Liver (tissue), 9 donors: ENCODE results near the gene ALDH9A1. TPM values are rescaled to one million over a fixed set of nuclear protein-coding genes. Genes with fewer than 3 reads are reported as not detected.

Source experiments
- DNase-seq: peaks from one replicate; pipeline ENCODE4 v3.0.0-alpha.2; 2017; ENCODE audit warnings: low spot score
- H3K27ac ChIP-seq, 2 donors: one replicate each; pipeline ENCODE4 v1.7.0; 2013; ENCODE audit warnings: inconsistent platforms in 2 of 2, low read length in 2 of 2, control low read depth in 1 of 2, low read depth in 1 of 2, mild to moderate bottlenecking in 1 of 2
- H3K27me3 ChIP-seq, 4 donors: one replicate each; pipeline versions ENCODE4 v1.6.1 to v1.7.0; 2013; ENCODE audit warnings: low read length in 3 of 4, inconsistent platforms in 1 of 4, mild to moderate bottlenecking in 1 of 4, moderate library complexity in 1 of 4; ENCODE audit not compliant: control insufficient read depth in 4 of 4, insufficient read depth in 4 of 4
- H3K36me3 ChIP-seq, 4 donors: one replicate each; pipeline versions ENCODE4 v1.6.1 to v1.7.0; 2013; ENCODE audit warnings: low read length in 3 of 4, mild to moderate bottlenecking in 3 of 4, low read depth in 1 of 4, moderate library complexity in 1 of 4; ENCODE audit not compliant: control insufficient read depth in 4 of 4, insufficient read depth in 3 of 4
- H3K4me1 ChIP-seq, 4 donors: one replicate each; pipeline versions ENCODE4 v1.6.1 to v1.7.0; 2013; ENCODE audit warnings: low read length in 3 of 4, mild to moderate bottlenecking in 3 of 4, moderate library complexity in 1 of 4; ENCODE audit not compliant: control insufficient read depth in 4 of 4, insufficient read depth in 4 of 4
- H3K4me3 ChIP-seq, 3 donors: one replicate each; pipeline versions ENCODE4 v1.6.1 to v1.7.0; 2013; ENCODE audit warnings: low read length in 3 of 3, control low read depth in 1 of 3, low read depth in 1 of 3, mild to moderate bottlenecking in 1 of 3
- H3K9ac ChIP-seq, 2 donors: one replicate each; pipeline ENCODE4 v1.7.0; 2013; ENCODE audit warnings: low read length in 2 of 2, mild to moderate bottlenecking in 2 of 2, moderate library complexity in 2 of 2, control low read depth in 1 of 2, low read depth in 1 of 2
- H3K9me3 ChIP-seq, 4 donors: one replicate each; pipeline versions ENCODE4 v1.6.1 to v1.7.0; 2013; ENCODE audit warnings: low read length in 3 of 4; ENCODE audit not compliant: control insufficient read depth in 4 of 4
- EGR1 ChIP-seq, 2 donors: IDR thresholded peaks; 2 replicates each; pipeline ENCODE4 v1.6.1; 2016 to 2018; ENCODE audit warnings: antibody characterized with exemption in 2 of 2, low read depth in 2 of 2
- FOXA1 ChIP-seq: IDR thresholded peaks from 2 replicates; pipeline ENCODE4 v1.6.1; 2016; ENCODE audit warnings: antibody characterized with exemption
- FOXA2 ChIP-seq: IDR thresholded peaks from 2 replicates; pipeline ENCODE4 v1.6.1; 2016; ENCODE audit warnings: antibody characterized with exemption
- GABPA ChIP-seq, 2 donors: IDR thresholded peaks in 1 of 2; conservative IDR thresholded peaks in 1 of 2; 2 replicates each; pipeline ENCODE4 v1.6.1; 2016; ENCODE audit warnings: antibody characterized with exemption in 2 of 2, mild to moderate bottlenecking in 1 of 2, moderate library complexity in 1 of 2
- HNF4A ChIP-seq, 2 donors: conservative IDR thresholded peaks; 2 replicates each; pipeline ENCODE4 v1.6.1; 2016; ENCODE audit warnings: antibody characterized with exemption in 2 of 2, mild to moderate bottlenecking in 2 of 2
- HNF4G ChIP-seq: IDR thresholded peaks from 2 replicates; pipeline ENCODE4 v1.6.1; 2016; ENCODE audit warnings: antibody characterized with exemption
- JUND ChIP-seq, 2 donors: IDR thresholded peaks; 2 replicates each; pipeline ENCODE4 v1.6.1; 2016; ENCODE audit warnings: antibody characterized with exemption in 2 of 2
- NR2F2 ChIP-seq: IDR thresholded peaks from 2 replicates; pipeline ENCODE4 v1.6.1; 2016; ENCODE audit warnings: antibody characterized with exemption
- RAD21 ChIP-seq, 2 donors: IDR thresholded peaks; 2 replicates each; pipeline ENCODE4 v1.6.1; 2016; ENCODE audit warnings: antibody characterized with exemption in 2 of 2, mild to moderate bottlenecking in 2 of 2
- RXRA ChIP-seq, 2 donors: IDR thresholded peaks; 2 replicates each; pipeline ENCODE4 v1.6.1; 2017 to 2018; ENCODE audit warnings: antibody characterized with exemption in 2 of 2, mild to moderate bottlenecking in 1 of 2
- SP1 ChIP-seq: IDR thresholded peaks from 2 replicates; pipeline ENCODE4 v1.6.1; 2018; ENCODE audit warnings: antibody characterized with exemption, mild to moderate bottlenecking
- TAF1 ChIP-seq: conservative IDR thresholded peaks from 2 replicates; pipeline ENCODE4 v1.6.1; 2016; ENCODE audit warnings: antibody characterized with exemption, mild to moderate bottlenecking
- YY1 ChIP-seq: IDR thresholded peaks from 2 replicates; pipeline ENCODE4 v1.6.1; 2016; ENCODE audit warnings: antibody characterized with exemption, mild to moderate bottlenecking
- WGBS: extraction: QIAGEN DNeasy Blood & Tissue Kit; methylation state at CpG from one replicate; pipeline ENCODE4 v1.1.7; 2013; 5-methylcytosine and 5-hydroxymethylcytosine counted together
- polyA plus RNA-seq, 2 donors: library from polyadenylated mRNA; stranded (reverse) in 1 of 2; unstranded in 1 of 2; fragments of 200-250 nt in 1 of 2; fragments of >200 nt in 1 of 2; fragmentation: Nextera tagmentation in 1 of 2; extraction: Ambion mirVana in 1 of 2; gene quantifications; one replicate each; pipeline versions ENCODE4 v1.2.1 to v1.2.3, GENCODE V29; 2013 to 2015
- total RNA-seq, 2 donors: library from RNA; depleted of rRNA; stranded (reverse); fragments of >200 nt; gene quantifications; one replicate each; pipeline ENCODE4 v1.2.3, GENCODE V29; 2014
- TF ChIP-seq, protein P1 (sequence below): fragments of 150-350 bp; IDR thresholded peaks from 2 replicates; pipeline ENCODE4 v1.5.1; 2017; ENCODE audit warnings: improper control_type of control experiment, low read depth, low read length; ENCODE audit not compliant: missing input control
- TF ChIP-seq, protein P2 (sequence below): IDR thresholded peaks from 2 replicates; pipeline ENCODE4 v1.6.1; 2016; ENCODE audit warnings: antibody characterized with exemption
- TF ChIP-seq, protein P3 (sequence below): IDR thresholded peaks from 2 replicates; pipeline ENCODE4 v1.6.1; 2016; ENCODE audit warnings: antibody characterized with exemption, mild to moderate bottlenecking
- TF ChIP-seq, protein P4 (sequence below): IDR thresholded peaks from 2 replicates; pipeline ENCODE4 v1.6.1; 2016; ENCODE audit warnings: antibody characterized with exemption
- TF ChIP-seq, protein P5 (sequence below): IDR thresholded peaks from 2 replicates; pipeline ENCODE4 v1.6.1; 2016; ENCODE audit warnings: antibody characterized with exemption
- donor health status: healthy.
- donor health status: healthy.
- donor health status: healthy.
- donor health status: healthy.
- donor health status: healthy.

ALDH9A1 gene
- total and polyA plus RNA-seq, 4 donors, result 42.8 to 93.4 (median 79.8) TPM

DNA sequence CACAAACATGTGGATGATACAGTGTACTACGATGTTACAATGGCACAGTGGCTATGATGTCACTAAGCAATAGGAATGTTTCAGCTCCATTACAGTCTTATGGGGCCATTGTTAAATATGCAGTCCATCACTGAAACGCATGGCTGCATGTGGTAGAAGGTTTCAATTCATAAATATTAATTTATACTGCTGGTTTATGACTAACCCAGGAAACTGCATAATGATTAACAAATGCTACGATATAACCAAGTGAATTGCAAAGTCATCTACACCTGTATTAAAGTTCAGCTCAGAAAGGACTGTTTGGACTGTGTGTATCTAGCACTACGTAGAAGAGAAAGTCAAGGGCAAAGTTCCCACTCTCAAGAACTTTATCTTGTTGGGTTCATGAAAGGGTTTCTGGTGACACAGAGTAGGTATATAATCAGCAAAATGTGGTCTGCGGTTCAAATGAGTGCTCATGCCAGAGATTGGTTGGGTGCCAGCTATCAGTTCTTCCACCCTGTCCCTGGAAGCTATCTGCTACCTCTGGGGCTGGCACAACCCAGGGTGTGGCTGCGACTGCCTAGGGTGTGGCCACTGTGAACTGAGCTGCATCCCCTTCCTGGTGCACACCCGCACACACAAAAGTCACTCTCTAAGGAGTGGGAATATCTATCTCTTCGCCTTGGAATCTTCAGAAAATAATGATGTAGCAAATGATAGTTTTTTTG lies 52.6 kb downstream of the ALDH9A1 start:
- Histone ChIP-seq H3K27me3 (no peaks in the 10 kb centered on the region), H3K27ac (peak overlapping the region; percentile 29 to 64), H3K36me3 (peaks cover 0 to 6% (median 0%) of the 10 kb centered on the region in 4 donors), H3K4me3 (no peak overlapping the region), H3K9me3 (no peaks in the 10 kb centered on the region), H3K9ac (no peak overlapping the region), H3K4me1 (peaks cover 9 to 12% (median 10%) of the 10 kb centered on the region in 4 donors)
- WGBS, result 42% methylated on average over 8 of the region's 8 CpGs
- peak; percentile 81 for DNase-seq
- TF ChIP-seq FOXA1 (peak; percentile 69), GABPA (IDR thresholded peaks at IDR 0.05 in 1 of 2, conservative IDR thresholded peaks at IDR 0.05 in 1 of 2) (peak in 1 of 2 donors; percentile 41), YY1 (peak; percentile 73), RXRA (IDR thresholded peaks at IDR 0.05) (peak; percentile 94 to 98), FOXA2 (peak; percentile 85), RAD21 (IDR thresholded peaks at IDR 0.05) (peak; percentile 25 to 42), SP1 (peak; percentile 93), NR2F2 (peak; percentile 13), HNF4A (conservative IDR thresholded peaks at IDR 0.05) (peak; percentile 95 to 99), TAF1 (no peak), EGR1 (IDR thresholded peaks at IDR 0.05; ENCODE audit: low read depth in 2 of 2) (peak in 1 of 2 donors; percentile 42), JUND (IDR thresholded peaks at IDR 0.05) (peak in 1 of 2 donors; percentile 90), HNF4G (peak; percentile 86)
- TF ChIP-seq, protein P1, sequence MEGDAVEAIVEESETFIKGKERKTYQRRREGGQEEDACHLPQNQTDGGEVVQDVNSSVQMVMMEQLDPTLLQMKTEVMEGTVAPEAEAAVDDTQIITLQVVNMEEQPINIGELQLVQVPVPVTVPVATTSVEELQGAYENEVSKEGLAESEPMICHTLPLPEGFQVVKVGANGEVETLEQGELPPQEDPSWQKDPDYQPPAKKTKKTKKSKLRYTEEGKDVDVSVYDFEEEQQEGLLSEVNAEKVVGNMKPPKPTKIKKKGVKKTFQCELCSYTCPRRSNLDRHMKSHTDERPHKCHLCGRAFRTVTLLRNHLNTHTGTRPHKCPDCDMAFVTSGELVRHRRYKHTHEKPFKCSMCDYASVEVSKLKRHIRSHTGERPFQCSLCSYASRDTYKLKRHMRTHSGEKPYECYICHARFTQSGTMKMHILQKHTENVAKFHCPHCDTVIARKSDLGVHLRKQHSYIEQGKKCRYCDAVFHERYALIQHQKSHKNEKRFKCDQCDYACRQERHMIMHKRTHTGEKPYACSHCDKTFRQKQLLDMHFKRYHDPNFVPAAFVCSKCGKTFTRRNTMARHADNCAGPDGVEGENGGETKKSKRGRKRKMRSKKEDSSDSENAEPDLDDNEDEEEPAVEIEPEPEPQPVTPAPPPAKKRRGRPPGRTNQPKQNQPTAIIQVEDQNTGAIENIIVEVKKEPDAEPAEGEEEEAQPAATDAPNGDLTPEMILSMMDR, result no peak
- TF ChIP-seq, protein P2, sequence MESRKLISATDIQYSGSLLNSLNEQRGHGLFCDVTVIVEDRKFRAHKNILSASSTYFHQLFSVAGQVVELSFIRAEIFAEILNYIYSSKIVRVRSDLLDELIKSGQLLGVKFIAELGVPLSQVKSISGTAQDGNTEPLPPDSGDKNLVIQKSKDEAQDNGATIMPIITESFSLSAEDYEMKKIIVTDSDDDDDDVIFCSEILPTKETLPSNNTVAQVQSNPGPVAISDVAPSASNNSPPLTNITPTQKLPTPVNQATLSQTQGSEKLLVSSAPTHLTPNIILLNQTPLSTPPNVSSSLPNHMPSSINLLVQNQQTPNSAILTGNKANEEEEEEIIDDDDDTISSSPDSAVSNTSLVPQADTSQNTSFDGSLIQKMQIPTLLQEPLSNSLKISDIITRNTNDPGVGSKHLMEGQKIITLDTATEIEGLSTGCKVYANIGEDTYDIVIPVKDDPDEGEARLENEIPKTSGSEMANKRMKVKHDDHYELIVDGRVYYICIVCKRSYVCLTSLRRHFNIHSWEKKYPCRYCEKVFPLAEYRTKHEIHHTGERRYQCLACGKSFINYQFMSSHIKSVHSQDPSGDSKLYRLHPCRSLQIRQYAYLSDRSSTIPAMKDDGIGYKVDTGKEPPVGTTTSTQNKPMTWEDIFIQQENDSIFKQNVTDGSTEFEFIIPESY, result peak; percentile 79
- TF ChIP-seq, protein P3, sequence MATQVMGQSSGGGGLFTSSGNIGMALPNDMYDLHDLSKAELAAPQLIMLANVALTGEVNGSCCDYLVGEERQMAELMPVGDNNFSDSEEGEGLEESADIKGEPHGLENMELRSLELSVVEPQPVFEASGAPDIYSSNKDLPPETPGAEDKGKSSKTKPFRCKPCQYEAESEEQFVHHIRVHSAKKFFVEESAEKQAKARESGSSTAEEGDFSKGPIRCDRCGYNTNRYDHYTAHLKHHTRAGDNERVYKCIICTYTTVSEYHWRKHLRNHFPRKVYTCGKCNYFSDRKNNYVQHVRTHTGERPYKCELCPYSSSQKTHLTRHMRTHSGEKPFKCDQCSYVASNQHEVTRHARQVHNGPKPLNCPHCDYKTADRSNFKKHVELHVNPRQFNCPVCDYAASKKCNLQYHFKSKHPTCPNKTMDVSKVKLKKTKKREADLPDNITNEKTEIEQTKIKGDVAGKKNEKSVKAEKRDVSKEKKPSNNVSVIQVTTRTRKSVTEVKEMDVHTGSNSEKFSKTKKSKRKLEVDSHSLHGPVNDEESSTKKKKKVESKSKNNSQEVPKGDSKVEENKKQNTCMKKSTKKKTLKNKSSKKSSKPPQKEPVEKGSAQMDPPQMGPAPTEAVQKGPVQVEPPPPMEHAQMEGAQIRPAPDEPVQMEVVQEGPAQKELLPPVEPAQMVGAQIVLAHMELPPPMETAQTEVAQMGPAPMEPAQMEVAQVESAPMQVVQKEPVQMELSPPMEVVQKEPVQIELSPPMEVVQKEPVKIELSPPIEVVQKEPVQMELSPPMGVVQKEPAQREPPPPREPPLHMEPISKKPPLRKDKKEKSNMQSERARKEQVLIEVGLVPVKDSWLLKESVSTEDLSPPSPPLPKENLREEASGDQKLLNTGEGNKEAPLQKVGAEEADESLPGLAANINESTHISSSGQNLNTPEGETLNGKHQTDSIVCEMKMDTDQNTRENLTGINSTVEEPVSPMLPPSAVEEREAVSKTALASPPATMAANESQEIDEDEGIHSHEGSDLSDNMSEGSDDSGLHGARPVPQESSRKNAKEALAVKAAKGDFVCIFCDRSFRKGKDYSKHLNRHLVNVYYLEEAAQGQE, result peak; percentile 76
- TF ChIP-seq, protein P4, sequence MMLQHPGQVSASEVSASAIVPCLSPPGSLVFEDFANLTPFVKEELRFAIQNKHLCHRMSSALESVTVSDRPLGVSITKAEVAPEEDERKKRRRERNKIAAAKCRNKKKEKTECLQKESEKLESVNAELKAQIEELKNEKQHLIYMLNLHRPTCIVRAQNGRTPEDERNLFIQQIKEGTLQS, result no peak
- TF ChIP-seq, protein P5, sequence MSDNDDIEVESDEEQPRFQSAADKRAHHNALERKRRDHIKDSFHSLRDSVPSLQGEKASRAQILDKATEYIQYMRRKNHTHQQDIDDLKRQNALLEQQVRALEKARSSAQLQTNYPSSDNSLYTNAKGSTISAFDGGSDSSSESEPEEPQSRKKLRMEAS, result peak; percentile 70
